Airway epithelial cell (primary cell): Measurements from ENCODE around the gene SP4. TPM values are rescaled to one million over a fixed set of nuclear protein-coding genes. Genes with fewer than 3 reads are reported as not detected.

Experiments used
- total RNA-seq: library from RNA; depleted of rRNA; stranded (reverse); fragments of >200 nt; gene quantifications from 2 replicates; pipeline ENCODE4 v1.2.3, GENCODE V29; 2015

Gene SP4
- 2.4 and 2.7 TPM in 2 replicates for total RNA-seq

GRCh38 chr7:21427871-21428658 lies at the start of gene SP4:
Gene SP4, plus strand, starts transcription at chr7:21428083. Its CDS starts 169 bp downstream, at chr7:21428252.

GRCh38 chr7:21542891-21543527 lies 115.1 kb downstream of the SP4 start, which contains the start of gene DNAH11:
Gene DNAH11, plus strand, starts transcription at chr7:21543039. Its CDS starts 207 bp downstream, at chr7:21543246.

Other genes starting within 250 kb of the SP4 start
- 0.23 and 1.3 TPM in 2 replicates for gene DNAH11, start 115.0 kb downstream of the SP4 start, total RNA-seq